ENCODE measurements around the gene KCNG2. TPM values are rescaled to one million over a fixed set of nuclear protein-coding genes. Genes with fewer than 3 reads are reported as not detected.

Gene KCNG2
- total and polyA plus RNA-seq, 2 of the 13 experiments (the other 11 are each of a cell fraction or from before 2014, with no cell fraction given), result not detected

GRCh38 chr18:79940814-79941472 lies 143.2 kb downstream of the KCNG2 start (continued):
- TF ChIP-seq CREM (IDR thresholded peaks at IDR 0.05), result no peak
- no peak for TF ChIP-seq CREM (CRISPR knock-in tag; IDR thresholded peaks at IDR 0.05)
- no peak for TF ChIP-seq ZNF432 (CRISPR knock-in tag; IDR thresholded peaks at IDR 0.05; ENCODE audit: borderline replicate concordance)

- POLR2A ChIA-PET, result no interaction called here
- in situ Hi-C loops (cut with HindIII; ENCODE audit: extremely low pct_ligation_motif_present, low pct_unique_long_range_greater_than_20kb) (no loop called here), intact Hi-C loops (cut with micrococcal nuclease; ENCODE audit: unreplicated experiment) (no loop called here)
Measured at GRCh38 chr18:79941473-79942119, 143.9 kb downstream of the KCNG2 start.

GRCh38 chr18:79942211-79942610 lies 144.5 kb downstream of the KCNG2 start:
- FAIRE-seq, result no peak
- no TSS peak for BruUV-seq (replicated peaks)
- Histone ChIP-seq H3K9ac (ENCODE audit: insufficient read depth, low read depth, low read length) (no peak overlapping the region), H3K79me2 (ENCODE audit: insufficient read depth, low read length) (peaks cover 89% of the 10 kb centered on the region), H3K4me3 (replicated peaks in 1 of 3; ENCODE audit: insufficient read depth in 1 of 3, low read depth in 2 of 3, low read length in 3 of 3) (no peak overlapping the region), H4K20me1 (ENCODE audit: insufficient read depth, low read length) (peaks cover 14% of the 10 kb centered on the region; the same call in 1 of the 2 replicates), H3K27me3 (ENCODE audit: control insufficient read depth in 1 of 2, insufficient read depth in 2 of 2, low read length in 2 of 2) (no peaks in the 10 kb centered on the region), H3K4me1 (ENCODE audit: insufficient read depth, low read length) (peaks cover 77% of the 10 kb centered on the region), H3K9me3 (ENCODE audit: low read length) (no peaks in the 10 kb centered on the region), H3K36me3 (replicated peaks in 1 of 2; ENCODE audit: control insufficient read depth in 1 of 2, insufficient read depth in 2 of 2, low read length in 2 of 2) (peaks cover 12 to 41% of the 10 kb centered on the region in 2 experiments; a peak in 4 of 5 replicates), H2AFZ (ENCODE audit: low read length) (no peak overlapping the region), H3K4me2 (ENCODE audit: low read depth, low read length) (no peak overlapping the region), H3K27ac (ENCODE audit: extremely low read length, insufficient read depth, low read length) (peak overlapping the region; percentile 26)
- CTCF ChIA-PET (ENCODE audit: low intra/inter-chr PET ratio, low total read pairs), result no interaction called here
- 97% methylated on average over 7 of the region's 7 CpGs for WGBS (ENCODE audit: low lambda C conversion rate)
- DNase-seq (ENCODE audit: low spot score), result no peak
- TF ChIP-seq NFIC (IDR thresholded peaks at IDR 0.05; ENCODE audit: low read length) (no peak), ZNF615 (CRISPR knock-in tag; IDR thresholded peaks at IDR 0.05; ENCODE audit: borderline replicate concordance) (no peak), ZKSCAN8 (CRISPR knock-in tag; IDR thresholded peaks at IDR 0.05; ENCODE audit: borderline replicate concordance) (no peak), KLF13 (CRISPR knock-in tag; IDR thresholded peaks at IDR 0.05) (no peak), CTCF (CRISPR knock-in tag; IDR thresholded peaks at IDR 0.05) (no peak), MYPOP (CRISPR knock-in tag; IDR thresholded peaks at IDR 0.05) (no peak)
- intact Hi-C loops (cut with micrococcal nuclease; ENCODE audit: unreplicated experiment) (no loop called here), in situ Hi-C loops (cut with HindIII; ENCODE audit: extremely low pct_ligation_motif_present, low pct_unique_long_range_greater_than_20kb) (no loop called here)
- POLR2A ChIA-PET, result no interaction called here
- ATAC-seq, result no peak

More at GRCh38 chr18:79941473-79942119, 143.9 kb downstream of the KCNG2 start:
- CTCF ChIA-PET (ENCODE audit: low intra/inter-chr PET ratio, low total read pairs), result no interaction called here
- TF ChIP-seq RFXAP (CRISPR knock-in tag; IDR thresholded peaks at IDR 0.05; ENCODE audit: borderline replicate concordance) (no peak), ZFX (CRISPR knock-in tag; IDR thresholded peaks at IDR 0.05; ENCODE audit: low read depth) (no peak)
- Histone ChIP-seq H3K27me3 (ENCODE audit: control insufficient read depth in 1 of 2, insufficient read depth in 2 of 2, low read length in 2 of 2) (no peaks in the 10 kb centered on the region), H3K4me3 (replicated peaks in 1 of 3; ENCODE audit: insufficient read depth in 1 of 3, low read depth in 2 of 3, low read length in 3 of 3) (no peak overlapping the region), H3K36me3 (replicated peaks in 1 of 2; ENCODE audit: control insufficient read depth in 1 of 2, insufficient read depth in 2 of 2, low read length in 2 of 2) (peaks cover 11 to 37% of the 10 kb centered on the region in 2 experiments; a peak in 4 of 5 replicates), H3K79me2 (ENCODE audit: insufficient read depth, low read length) (peaks cover 89% of the 10 kb centered on the region), H3K4me1 (ENCODE audit: insufficient read depth, low read length) (peaks cover 77% of the 10 kb centered on the region), H4K20me1 (ENCODE audit: insufficient read depth, low read length) (peaks cover 14% of the 10 kb centered on the region; the same call in 1 of the 2 replicates), H3K9ac (ENCODE audit: insufficient read depth, low read depth, low read length) (no peak overlapping the region), H3K27ac (ENCODE audit: extremely low read length, insufficient read depth, low read length) (no peak overlapping the region), H3K4me2 (ENCODE audit: low read depth, low read length) (no peak overlapping the region), H3K9me3 (ENCODE audit: low read length) (no peaks in the 10 kb centered on the region), H2AFZ (ENCODE audit: low read length) (no peak overlapping the region)
- DNase-seq (ENCODE audit: low spot score) (no peak), ATAC-seq (no peak), FAIRE-seq (no peak)
- BruUV-seq (replicated peaks), result no TSS peak
- WGBS (ENCODE audit: low lambda C conversion rate), result 88% methylated on average over 14 of the region's 16 CpGs

Data from HepG2 (cell line).